K562 (cell line): ENCODE results near the gene LEMD1. TPM values are rescaled to one million over a fixed set of nuclear protein-coding genes. Genes with fewer than 3 reads are reported as not detected.

Experiments used
- CEBPB ChIP-seq: fragments of 450-650 bp; IDR thresholded peaks from 2 replicates; pipeline ENCODE4 v1.6.1; 2016; ENCODE audit warnings: missing genetic modification characterization, missing compliant biosample characterization
- DACH1 ChIP-seq: fragments of 450-650 bp; IDR thresholded peaks from 2 replicates; pipeline ENCODE4 v1.6.1; 2018; ENCODE audit not compliant: partially characterized antibody
- DMBX1 ChIP-seq: fragments of 250-450 bp; sonication (Bioruptor Pico); IDR thresholded peaks from 2 replicates; pipeline ENCODE4 v1.8.0; 2022; ENCODE audit warnings: inconsistent platforms, mild to moderate bottlenecking, moderate library complexity, borderline replicate concordance
- FOXJ3 ChIP-seq: sonication (generic); formaldehyde crosslinking; IDR thresholded peaks from 2 replicates; pipeline ENCODE4 v1.4.0; 2020; ENCODE audit warnings: mild to moderate bottlenecking, missing genetic modification reagents
- TEAD1 ChIP-seq, 2 experiments: fragments of 450-650 bp in 1 of 2; sonication (generic) in 1 of 2; formaldehyde crosslinking; IDR thresholded peaks; 2 replicates each; pipeline versions ENCODE4 v1.4.0 to v1.8.0; 2020 to 2022; ENCODE audit warnings: mild to moderate bottlenecking in 2 of 2, missing genetic modification reagents in 1 of 2
- YY1 ChIP-seq, 3 experiments: IDR thresholded peaks; 2 replicates each; pipeline ENCODE4 v1.6.1; 2011; ENCODE audit warnings: low read length in 2 of 3, mild to moderate bottlenecking in 2 of 3, moderate library complexity in 2 of 3, borderline replicate concordance in 1 of 3, control low read depth in 1 of 3, low read depth in 1 of 3; ENCODE audit not compliant: insufficient read depth in 3 of 3, insufficient replicate concordance in 2 of 3, control insufficient read depth in 1 of 3, insufficient read length in 1 of 3; ENCODE audit errors: extremely low read depth in 1 of 3
- polyA plus RNA-seq, 8 experiments: library from polyadenylated mRNA; depleted of rRNA in 4 of 8; stranded (reverse) in 5 of 8; unstranded in 3 of 8; fragments of >200 nt; fragmentation: Nextera tagmentation in 2 of 8; fragmentation: Illumina TruSeq in 1 of 8; extraction: Ambion mirVana in 2 of 8; extraction: Trizol in 1 of 8; gene quantifications; 2 replicates each; pipeline versions ENCODE4 v1.2.1 to v1.2.3, GENCODE V29; 2011 to 2014; ENCODE audit warnings: inconsistent platforms in 1 of 8, missing spikeins in 1 of 8
- total RNA-seq, 7 experiments: library from RNA; depleted of rRNA in 6 of 7; stranded (reverse); fragments of >200 nt in 6 of 7; fragmentation: Illumina TruSeq in 2 of 7; extraction: Trizol in 2 of 7; gene quantifications; 2 replicates each; pipeline versions ENCODE4 v1.2.1 to v1.2.3, GENCODE V29; 2011 to 2021; ENCODE audit warnings: low replicate concordance in 1 of 7
- TF ChIP-seq, protein P1 (sequence below): fragments of 450-650 bp; formaldehyde crosslinking; IDR thresholded peaks from 2 replicates; pipeline ENCODE4 v1.4.0; 2022; ENCODE audit warnings: mild to moderate bottlenecking, moderate library complexity
- TF ChIP-seq, protein P2 (sequence below), 3 experiments: IDR thresholded peaks in 2 of 3; conservative IDR thresholded peaks in 1 of 3; 2 replicates each; pipeline ENCODE4 v1.5.1; 2011 to 2012; ENCODE audit warnings: low read length in 3 of 3, mild to moderate bottlenecking in 3 of 3, control low read depth in 2 of 3, improper control_type of control experiment in 1 of 3, inconsistent platforms in 1 of 3, low read depth in 1 of 3, mixed read lengths in 1 of 3, moderate library complexity in 1 of 3; ENCODE audit not compliant: insufficient read depth in 2 of 3
- TF ChIP-seq, protein P3 (sequence below), 2 experiments: fragments of 450-650 bp; formaldehyde crosslinking in 1 of 2; IDR thresholded peaks; 2 replicates each; pipeline versions ENCODE4 v1.4.0 to v1.6.1; 2014 to 2020; ENCODE audit warnings: mild to moderate bottlenecking in 2 of 2, borderline replicate concordance in 1 of 2, low read depth in 1 of 2
- TF ChIP-seq, protein P4 (sequence below): sonication (generic); formaldehyde crosslinking; IDR thresholded peaks from 2 replicates; pipeline ENCODE4 v1.8.0; 2022; ENCODE audit warnings: mild to moderate bottlenecking, missing genetic modification reagents

LEMD1 gene
- total and polyA plus RNA-seq, 9 of the 15 experiments (the other 6 are each of a cell fraction or from before 2014, with no cell fraction given), result 0.11 to 2.4 (median 0.57) TPM; not detected in 1

DNA sequence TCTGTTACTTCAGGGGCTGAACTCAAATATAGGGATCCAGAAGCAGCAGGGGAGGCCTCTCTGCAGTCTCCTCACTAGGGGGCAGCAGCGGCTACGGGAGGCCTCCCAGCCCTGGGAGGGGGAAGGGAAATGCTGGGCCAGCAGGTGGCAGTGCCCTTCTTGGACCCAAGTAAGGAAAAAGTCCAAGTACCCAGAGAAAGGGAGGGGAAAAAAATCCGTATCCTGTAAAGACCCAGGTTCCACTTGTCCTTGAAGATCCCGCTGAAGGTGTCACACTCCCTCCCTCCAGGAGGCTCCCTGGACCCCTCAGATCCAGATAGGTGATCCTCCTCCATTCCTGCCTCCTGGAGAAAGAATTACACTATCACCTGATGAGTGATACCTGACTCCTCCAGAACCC lies 86.2 kb downstream of the LEMD1 start (continued):
- TF ChIP-seq YY1 (IDR thresholded peaks at IDR 0.05; ENCODE audit: borderline replicate concordance in 1 of 3, control insufficient read depth in 1 of 3, extremely low read depth in 1 of 3, insufficient read depth in 3 of 3, insufficient read length in 1 of 3, insufficient replicate concordance in 2 of 3, low read depth in 1 of 3, low read length in 2 of 3), result peak in 1 of 3 experiments; percentile 31
- no peak for TF ChIP-seq DACH1
- TF ChIP-seq FOXJ3, result no peak
- TF ChIP-seq, protein P1, sequence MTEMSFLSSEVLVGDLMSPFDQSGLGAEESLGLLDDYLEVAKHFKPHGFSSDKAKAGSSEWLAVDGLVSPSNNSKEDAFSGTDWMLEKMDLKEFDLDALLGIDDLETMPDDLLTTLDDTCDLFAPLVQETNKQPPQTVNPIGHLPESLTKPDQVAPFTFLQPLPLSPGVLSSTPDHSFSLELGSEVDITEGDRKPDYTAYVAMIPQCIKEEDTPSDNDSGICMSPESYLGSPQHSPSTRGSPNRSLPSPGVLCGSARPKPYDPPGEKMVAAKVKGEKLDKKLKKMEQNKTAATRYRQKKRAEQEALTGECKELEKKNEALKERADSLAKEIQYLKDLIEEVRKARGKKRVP (CRISPR knock-in tag), result peak; percentile 29; the same call in 1 of the 2 replicates
- TF ChIP-seq, protein P2, sequence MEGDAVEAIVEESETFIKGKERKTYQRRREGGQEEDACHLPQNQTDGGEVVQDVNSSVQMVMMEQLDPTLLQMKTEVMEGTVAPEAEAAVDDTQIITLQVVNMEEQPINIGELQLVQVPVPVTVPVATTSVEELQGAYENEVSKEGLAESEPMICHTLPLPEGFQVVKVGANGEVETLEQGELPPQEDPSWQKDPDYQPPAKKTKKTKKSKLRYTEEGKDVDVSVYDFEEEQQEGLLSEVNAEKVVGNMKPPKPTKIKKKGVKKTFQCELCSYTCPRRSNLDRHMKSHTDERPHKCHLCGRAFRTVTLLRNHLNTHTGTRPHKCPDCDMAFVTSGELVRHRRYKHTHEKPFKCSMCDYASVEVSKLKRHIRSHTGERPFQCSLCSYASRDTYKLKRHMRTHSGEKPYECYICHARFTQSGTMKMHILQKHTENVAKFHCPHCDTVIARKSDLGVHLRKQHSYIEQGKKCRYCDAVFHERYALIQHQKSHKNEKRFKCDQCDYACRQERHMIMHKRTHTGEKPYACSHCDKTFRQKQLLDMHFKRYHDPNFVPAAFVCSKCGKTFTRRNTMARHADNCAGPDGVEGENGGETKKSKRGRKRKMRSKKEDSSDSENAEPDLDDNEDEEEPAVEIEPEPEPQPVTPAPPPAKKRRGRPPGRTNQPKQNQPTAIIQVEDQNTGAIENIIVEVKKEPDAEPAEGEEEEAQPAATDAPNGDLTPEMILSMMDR (IDR thresholded peaks at IDR 0.05 in 2 of 3, conservative IDR thresholded peaks at IDR 0.05 in 1 of 3; ENCODE audit: insufficient read depth in 2 of 3, low read depth in 1 of 3, low read length in 3 of 3), result peak; percentile 99 to 100 (median 99)
- peak; percentile 39; the same call in 1 of the 2 replicates for TF ChIP-seq DMBX1 (CRISPR knock-in tag)
- TF ChIP-seq, protein P3, sequence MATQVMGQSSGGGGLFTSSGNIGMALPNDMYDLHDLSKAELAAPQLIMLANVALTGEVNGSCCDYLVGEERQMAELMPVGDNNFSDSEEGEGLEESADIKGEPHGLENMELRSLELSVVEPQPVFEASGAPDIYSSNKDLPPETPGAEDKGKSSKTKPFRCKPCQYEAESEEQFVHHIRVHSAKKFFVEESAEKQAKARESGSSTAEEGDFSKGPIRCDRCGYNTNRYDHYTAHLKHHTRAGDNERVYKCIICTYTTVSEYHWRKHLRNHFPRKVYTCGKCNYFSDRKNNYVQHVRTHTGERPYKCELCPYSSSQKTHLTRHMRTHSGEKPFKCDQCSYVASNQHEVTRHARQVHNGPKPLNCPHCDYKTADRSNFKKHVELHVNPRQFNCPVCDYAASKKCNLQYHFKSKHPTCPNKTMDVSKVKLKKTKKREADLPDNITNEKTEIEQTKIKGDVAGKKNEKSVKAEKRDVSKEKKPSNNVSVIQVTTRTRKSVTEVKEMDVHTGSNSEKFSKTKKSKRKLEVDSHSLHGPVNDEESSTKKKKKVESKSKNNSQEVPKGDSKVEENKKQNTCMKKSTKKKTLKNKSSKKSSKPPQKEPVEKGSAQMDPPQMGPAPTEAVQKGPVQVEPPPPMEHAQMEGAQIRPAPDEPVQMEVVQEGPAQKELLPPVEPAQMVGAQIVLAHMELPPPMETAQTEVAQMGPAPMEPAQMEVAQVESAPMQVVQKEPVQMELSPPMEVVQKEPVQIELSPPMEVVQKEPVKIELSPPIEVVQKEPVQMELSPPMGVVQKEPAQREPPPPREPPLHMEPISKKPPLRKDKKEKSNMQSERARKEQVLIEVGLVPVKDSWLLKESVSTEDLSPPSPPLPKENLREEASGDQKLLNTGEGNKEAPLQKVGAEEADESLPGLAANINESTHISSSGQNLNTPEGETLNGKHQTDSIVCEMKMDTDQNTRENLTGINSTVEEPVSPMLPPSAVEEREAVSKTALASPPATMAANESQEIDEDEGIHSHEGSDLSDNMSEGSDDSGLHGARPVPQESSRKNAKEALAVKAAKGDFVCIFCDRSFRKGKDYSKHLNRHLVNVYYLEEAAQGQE (IDR thresholded peaks at IDR 0.05; ENCODE audit: borderline replicate concordance), result peak; percentile 82
- TF ChIP-seq, protein P3 (CRISPR knock-in tag; IDR thresholded peaks at IDR 0.05; ENCODE audit: low read depth), result no peak
- TF ChIP-seq, protein P4, sequence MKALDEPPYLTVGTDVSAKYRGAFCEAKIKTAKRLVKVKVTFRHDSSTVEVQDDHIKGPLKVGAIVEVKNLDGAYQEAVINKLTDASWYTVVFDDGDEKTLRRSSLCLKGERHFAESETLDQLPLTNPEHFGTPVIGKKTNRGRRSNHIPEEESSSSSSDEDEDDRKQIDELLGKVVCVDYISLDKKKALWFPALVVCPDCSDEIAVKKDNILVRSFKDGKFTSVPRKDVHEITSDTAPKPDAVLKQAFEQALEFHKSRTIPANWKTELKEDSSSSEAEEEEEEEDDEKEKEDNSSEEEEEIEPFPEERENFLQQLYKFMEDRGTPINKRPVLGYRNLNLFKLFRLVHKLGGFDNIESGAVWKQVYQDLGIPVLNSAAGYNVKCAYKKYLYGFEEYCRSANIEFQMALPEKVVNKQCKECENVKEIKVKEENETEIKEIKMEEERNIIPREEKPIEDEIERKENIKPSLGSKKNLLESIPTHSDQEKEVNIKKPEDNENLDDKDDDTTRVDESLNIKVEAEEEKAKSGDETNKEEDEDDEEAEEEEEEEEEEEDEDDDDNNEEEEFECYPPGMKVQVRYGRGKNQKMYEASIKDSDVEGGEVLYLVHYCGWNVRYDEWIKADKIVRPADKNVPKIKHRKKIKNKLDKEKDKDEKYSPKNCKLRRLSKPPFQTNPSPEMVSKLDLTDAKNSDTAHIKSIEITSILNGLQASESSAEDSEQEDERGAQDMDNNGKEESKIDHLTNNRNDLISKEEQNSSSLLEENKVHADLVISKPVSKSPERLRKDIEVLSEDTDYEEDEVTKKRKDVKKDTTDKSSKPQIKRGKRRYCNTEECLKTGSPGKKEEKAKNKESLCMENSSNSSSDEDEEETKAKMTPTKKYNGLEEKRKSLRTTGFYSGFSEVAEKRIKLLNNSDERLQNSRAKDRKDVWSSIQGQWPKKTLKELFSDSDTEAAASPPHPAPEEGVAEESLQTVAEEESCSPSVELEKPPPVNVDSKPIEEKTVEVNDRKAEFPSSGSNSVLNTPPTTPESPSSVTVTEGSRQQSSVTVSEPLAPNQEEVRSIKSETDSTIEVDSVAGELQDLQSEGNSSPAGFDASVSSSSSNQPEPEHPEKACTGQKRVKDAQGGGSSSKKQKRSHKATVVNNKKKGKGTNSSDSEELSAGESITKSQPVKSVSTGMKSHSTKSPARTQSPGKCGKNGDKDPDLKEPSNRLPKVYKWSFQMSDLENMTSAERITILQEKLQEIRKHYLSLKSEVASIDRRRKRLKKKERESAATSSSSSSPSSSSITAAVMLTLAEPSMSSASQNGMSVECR (CRISPR knock-in tag), result no peak
- no peak for TF ChIP-seq CEBPB
- TF ChIP-seq TEAD1 (CRISPR knock-in tag; IDR thresholded peaks at IDR 0.05), result no peak
